ENCODE measurements around the gene KIF23. TPM values are rescaled to one million over a fixed set of nuclear protein-coding genes. Genes with fewer than 3 reads are reported as not detected.

The KIF23 gene
- total and polyA plus RNA-seq, 8 donors = 2.1 to 26.3 (median 8.7) TPM

DNA sequence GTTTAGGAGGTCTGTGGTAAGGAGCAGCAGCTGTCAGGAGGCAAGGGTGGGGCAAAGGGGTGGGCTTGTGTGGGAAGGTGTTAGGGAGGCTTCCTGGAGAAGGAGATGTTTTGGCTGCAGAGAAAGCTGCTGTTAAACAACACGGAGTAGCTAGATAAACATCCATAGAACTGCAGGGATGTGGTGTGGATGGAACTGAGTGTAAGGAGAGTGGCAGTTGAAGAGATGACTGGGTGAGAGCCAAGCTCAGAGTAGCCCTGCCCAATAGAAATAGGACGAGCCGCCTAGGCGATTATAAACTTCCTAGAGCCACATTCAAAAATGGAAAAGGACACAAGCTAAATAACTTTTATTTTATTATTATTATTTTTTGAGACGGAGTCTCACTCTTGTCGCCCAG is 58.4 kb downstream of the KIF23 start:
- Histone ChIP-seq H3K36me3 (no peaks in the 10 kb centered on the region), H3K9me3 (no peaks in the 10 kb centered on the region), H3K4me1 (peaks cover 14 to 37% (median 20%) of the 10 kb centered on the region in 4 donors), H3K27ac (no peak overlapping the region), H3K4me3 (no peak overlapping the region), H3K27me3 (no peaks in the 10 kb centered on the region)
- TF ChIP-seq CTCF (IDR thresholded peaks at IDR 0.05) = no peak
- no peak for TF ChIP-seq POLR2A (IDR thresholded peaks at IDR 0.05)
- TF ChIP-seq POLR2AphosphoS5 (IDR thresholded peaks at IDR 0.05) = no peak
- no peak for TF ChIP-seq EP300 (IDR thresholded peaks at IDR 0.05)
- no peak for DNase-seq
- 68 to 79% (median 77%) methylated on average over 6 of the region's 6 CpGs for WGBS, 5 donors
- intact Hi-C loops (cut with DNase I; ENCODE audit: low total_unique reads) = no loop called here

DNA sequence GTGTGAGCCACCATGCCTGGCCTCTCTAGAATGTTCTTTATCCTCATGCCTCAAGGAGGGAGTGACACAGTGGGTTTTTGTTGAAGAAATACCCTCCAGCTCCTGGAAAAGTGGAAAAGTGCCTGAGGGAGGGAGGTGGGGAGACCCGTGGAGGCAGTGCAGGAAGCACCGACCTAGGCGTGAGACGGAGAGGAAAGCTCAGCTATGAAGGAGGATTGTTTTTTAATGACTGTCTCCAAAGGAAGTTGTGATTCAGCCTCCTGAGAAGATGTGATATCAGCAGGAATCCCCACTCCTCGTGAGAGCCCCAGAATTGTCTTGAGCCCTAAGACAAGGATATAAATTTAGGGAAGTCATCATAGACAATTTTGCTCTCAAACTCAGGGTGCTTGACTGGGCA is 60.1 kb downstream of the KIF23 start:
- WGBS, 5 donors = 72 to 86% (median 77%) methylated on average over 5 of the region's 5 CpGs
- DNase-seq = no peak
- no peaks in the 10 kb centered on the region for H3K9me3 ChIP-seq
- H3K27me3 ChIP-seq = no peaks in the 10 kb centered on the region
- intact Hi-C loops (cut with DNase I; ENCODE audit: low total_unique reads) = no loop called here
- peaks cover 0 to 26% (median 4%) of the 10 kb centered on the region in 4 donors for H3K4me1 ChIP-seq
- H3K4me3 ChIP-seq = no peak overlapping the region
- H3K36me3 ChIP-seq = no peaks in the 10 kb centered on the region
- H3K27ac ChIP-seq = no peak overlapping the region
- TF ChIP-seq EP300 (IDR thresholded peaks at IDR 0.05) (no peak), POLR2AphosphoS5 (IDR thresholded peaks at IDR 0.05) (no peak), POLR2A (IDR thresholded peaks at IDR 0.05) (no peak), CTCF (IDR thresholded peaks at IDR 0.05) (no peak)

DNA sequence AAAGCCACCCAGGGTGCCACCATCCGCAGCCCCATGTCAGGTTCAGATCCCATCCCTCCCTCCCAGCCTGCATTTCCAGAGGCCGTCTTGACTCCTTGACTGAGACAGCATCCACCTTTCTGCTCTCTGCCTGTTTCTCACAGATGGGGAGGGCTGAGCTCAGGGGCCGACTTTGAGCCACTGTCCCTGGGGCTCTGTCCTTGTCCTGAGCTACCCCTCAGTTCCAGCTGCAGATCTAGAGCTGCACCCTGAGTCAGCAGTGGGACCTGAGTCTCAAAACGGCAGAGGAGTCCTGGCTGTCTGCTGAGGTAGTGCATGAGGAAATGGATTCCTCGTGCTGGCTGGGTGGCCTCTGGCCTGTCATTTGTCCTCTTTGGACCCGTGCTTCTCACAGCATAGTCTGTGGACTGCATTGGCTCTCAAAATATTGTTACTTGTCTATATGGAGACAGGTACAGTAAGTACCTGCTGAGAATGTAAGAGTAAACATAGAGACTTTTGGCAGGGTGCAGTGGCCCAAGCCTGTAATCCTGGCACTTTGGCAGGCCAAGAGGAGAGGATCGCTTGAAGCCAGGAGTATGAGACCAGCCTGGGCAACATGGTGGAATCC is 60.8 kb downstream of the KIF23 start:
- H3K36me3 ChIP-seq = no peaks in the 10 kb centered on the region
- peaks cover 0 to 19% (median 2%) of the 10 kb centered on the region in 4 donors for H3K4me1 ChIP-seq
- peak in 1 of 2 donors; percentile 55 for DNase-seq
- no peaks in the 10 kb centered on the region for H3K27me3 ChIP-seq
- intact Hi-C loops (cut with DNase I; ENCODE audit: low total_unique reads) = loop anchor here (5.0 kb wide), 1 partner anchor 1012 kb away; no protein-coding TSS in a partner anchor
- 37 to 70% (median 49%) methylated on average over 6 to 7 of the region's 7 CpGs for WGBS, 5 donors
- H3K4me3 ChIP-seq = no peak overlapping the region
- no peak for TF ChIP-seq EP300 (IDR thresholded peaks at IDR 0.05)
- peak in 1 of 7 experiments; percentile 10 for TF ChIP-seq CTCF (IDR thresholded peaks at IDR 0.05)
- no peak for TF ChIP-seq POLR2AphosphoS5 (IDR thresholded peaks at IDR 0.05)
- TF ChIP-seq POLR2A (IDR thresholded peaks at IDR 0.05) = no peak
- peaks cover 0 to 2% (median 0%) of the 10 kb centered on the region in 4 donors for H3K9me3 ChIP-seq
- peak overlapping the region in 2 of 5 donors; percentile 29 to 53 for H3K27ac ChIP-seq

DNA sequence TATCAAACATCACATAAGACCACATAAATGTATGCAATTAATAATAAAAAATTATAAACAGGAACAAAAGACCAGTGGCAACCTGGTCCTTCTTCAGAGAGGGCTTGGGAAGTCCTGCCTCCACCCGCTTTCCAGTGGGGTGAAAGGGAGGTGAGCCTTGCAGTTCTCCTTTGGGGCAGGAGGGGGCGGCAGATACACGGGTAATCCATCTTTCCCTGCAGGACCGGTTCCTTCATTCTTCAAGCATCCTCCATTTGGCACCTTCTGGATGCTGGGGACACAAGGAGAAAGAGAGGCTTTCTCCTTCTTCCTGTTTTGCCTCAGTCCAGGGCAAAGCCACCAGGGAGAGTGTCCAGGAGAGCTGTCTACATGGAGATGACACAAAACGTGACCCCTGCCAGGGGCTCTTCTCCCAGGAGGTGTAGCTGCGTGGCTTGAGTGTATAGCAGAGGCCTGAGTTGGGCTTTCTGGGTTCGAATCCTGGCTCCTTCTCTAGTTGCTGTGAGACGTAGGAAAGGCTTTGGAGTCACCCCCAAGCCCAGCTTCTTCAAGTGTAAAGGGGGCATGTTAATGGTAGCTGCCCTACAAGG is 61.7 kb downstream of the KIF23 start:
- intact Hi-C loops (cut with DNase I; ENCODE audit: low total_unique reads) = loop anchor here (5.0 kb wide), 1 partner anchor 1011 kb away; no protein-coding TSS in a partner anchor

More for the DNA sequence above, 61.7 kb downstream of the KIF23 start:
- no peaks in the 10 kb centered on the region for H3K27me3 ChIP-seq
- peak in 5 of 7 experiments; percentile 82 to 96 (median 95) for TF ChIP-seq CTCF (IDR thresholded peaks at IDR 0.05)
- peak in 1 of 3 donors; percentile 13 for TF ChIP-seq POLR2AphosphoS5 (IDR thresholded peaks at IDR 0.05)
- TF ChIP-seq POLR2A (IDR thresholded peaks at IDR 0.05) = no peak
- H3K9me3 ChIP-seq = peaks cover 0 to 4% (median 0%) of the 10 kb centered on the region in 4 donors
- no peak overlapping the region for H3K27ac ChIP-seq
- peak; percentile 87 to 91 for DNase-seq
- no peak overlapping the region for H3K4me3 ChIP-seq
- WGBS, 5 donors = 37 to 42% (median 39%) methylated on average over 8 of the region's 8 CpGs
- no peaks in the 10 kb centered on the region for H3K36me3 ChIP-seq
- peaks cover 0 to 17% (median 2%) of the 10 kb centered on the region in 4 donors for H3K4me1 ChIP-seq
